Gastrocnemius medialis (tissue), 4 donors: Measurements from ENCODE around the gene CCT5.

ENCODE experiments used
- POLR2A ChIP-seq, 2 donors: fragments of 450-650 bp; IDR thresholded peaks; one replicate each; pipeline ENCODE4 v1.6.1; 2017; ENCODE audit warnings: antibody characterized with exemption in 2 of 2, mild to moderate bottlenecking in 2 of 2, moderate library complexity in 2 of 2
- TF ChIP-seq, protein P1 (sequence below), 5 experiments: fragments of 450-650 bp in 3 of 5; fragments of 200-600 bp in 2 of 5; sonication (generic) in 2 of 5; IDR thresholded peaks in 4 of 5; conservative IDR thresholded peaks in 1 of 5; 1 replicate in 4 of 5; 2 replicates in 1 of 5; pipeline ENCODE4 v1.5.1; 2016 to 2019; ENCODE audit warnings: antibody characterized with exemption in 5 of 5, mild to moderate bottlenecking in 3 of 5, moderate library complexity in 3 of 5

DNA sequence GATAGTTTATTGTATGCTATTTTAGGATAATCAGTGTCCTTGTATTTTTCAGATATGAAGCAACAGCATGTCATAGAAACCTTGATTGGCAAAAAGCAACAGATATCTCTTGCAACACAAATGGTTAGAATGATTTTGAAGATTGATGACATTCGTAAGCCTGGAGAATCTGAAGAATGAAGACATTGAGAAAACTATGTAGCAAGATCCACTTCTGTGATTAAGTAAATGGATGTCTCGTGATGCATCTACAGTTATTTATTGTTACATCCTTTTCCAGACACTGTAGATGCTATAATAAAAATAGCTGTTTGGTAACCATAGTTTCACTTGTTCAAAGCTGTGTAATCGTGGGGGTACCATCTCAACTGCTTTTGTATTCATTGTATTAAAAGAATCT is 14.5 kb downstream of the CCT5 start:
- TF ChIP-seq, protein P1, sequence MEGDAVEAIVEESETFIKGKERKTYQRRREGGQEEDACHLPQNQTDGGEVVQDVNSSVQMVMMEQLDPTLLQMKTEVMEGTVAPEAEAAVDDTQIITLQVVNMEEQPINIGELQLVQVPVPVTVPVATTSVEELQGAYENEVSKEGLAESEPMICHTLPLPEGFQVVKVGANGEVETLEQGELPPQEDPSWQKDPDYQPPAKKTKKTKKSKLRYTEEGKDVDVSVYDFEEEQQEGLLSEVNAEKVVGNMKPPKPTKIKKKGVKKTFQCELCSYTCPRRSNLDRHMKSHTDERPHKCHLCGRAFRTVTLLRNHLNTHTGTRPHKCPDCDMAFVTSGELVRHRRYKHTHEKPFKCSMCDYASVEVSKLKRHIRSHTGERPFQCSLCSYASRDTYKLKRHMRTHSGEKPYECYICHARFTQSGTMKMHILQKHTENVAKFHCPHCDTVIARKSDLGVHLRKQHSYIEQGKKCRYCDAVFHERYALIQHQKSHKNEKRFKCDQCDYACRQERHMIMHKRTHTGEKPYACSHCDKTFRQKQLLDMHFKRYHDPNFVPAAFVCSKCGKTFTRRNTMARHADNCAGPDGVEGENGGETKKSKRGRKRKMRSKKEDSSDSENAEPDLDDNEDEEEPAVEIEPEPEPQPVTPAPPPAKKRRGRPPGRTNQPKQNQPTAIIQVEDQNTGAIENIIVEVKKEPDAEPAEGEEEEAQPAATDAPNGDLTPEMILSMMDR (IDR thresholded peaks at IDR 0.05 in 4 of 5, conservative IDR thresholded peaks at IDR 0.05 in 1 of 5): no peak
- TF ChIP-seq POLR2A (IDR thresholded peaks at IDR 0.05): no peak
